ENCODE data around the gene CYP2W1.

DNA sequence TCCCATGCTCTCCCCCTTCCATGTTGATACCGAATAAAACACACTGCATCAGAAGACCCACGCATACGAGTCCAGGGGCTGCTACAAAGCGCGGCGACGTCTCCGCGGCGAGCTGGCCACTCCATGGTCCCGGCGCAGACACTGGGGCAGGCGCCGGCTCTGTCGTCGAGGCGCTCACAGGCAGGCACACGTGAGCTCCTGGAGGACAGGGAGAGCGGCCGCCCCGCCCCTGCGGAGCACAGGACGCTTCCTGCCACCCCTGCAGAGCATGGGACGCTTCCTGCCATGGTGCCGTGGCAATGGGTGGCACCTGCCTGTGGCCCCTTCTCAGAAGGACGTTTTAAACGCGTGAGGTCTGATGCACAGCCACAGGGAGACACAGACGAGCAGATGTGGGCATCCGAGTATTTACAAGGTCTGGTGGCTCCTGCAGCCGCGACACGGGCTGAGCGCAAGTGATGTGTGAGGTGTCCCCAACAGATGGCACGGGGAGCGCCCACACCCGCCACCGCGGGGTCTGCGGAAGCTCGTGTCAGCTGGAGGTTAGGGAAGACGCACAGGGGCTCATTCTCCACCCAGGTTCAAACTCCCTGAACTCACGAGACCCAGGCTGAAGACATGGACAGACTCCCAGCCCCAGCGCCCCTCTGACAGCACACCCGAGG is 40.0 kb downstream of the CYP2W1 start:
- no peak for TF ChIP-seq CTCF (IDR thresholded peaks at IDR 0.05; ENCODE audit: insufficient read depth, low read length)
- no peak for TF ChIP-seq POLR2AphosphoS5 (IDR thresholded peaks at IDR 0.05; ENCODE audit: low read depth)
- no peak for TF ChIP-seq GABPA (IDR thresholded peaks at IDR 0.05; ENCODE audit: low read depth)
- no peak for TF ChIP-seq SPI1 (IDR thresholded peaks at IDR 0.05; ENCODE audit: borderline replicate concordance, low read depth)
- no peak for TF ChIP-seq REST (IDR thresholded peaks at IDR 0.05; ENCODE audit: insufficient replicate concordance, low read depth)
